ENCODE results near the gene KIRREL1.

KIRREL1 gene

GRCh38 chr1:157968946-157969345 lies 24.5 kb upstream of the KIRREL1 start:
- DNase-seq (ENCODE audit: extremely low read depth, low read depth) = no peak
- TF ChIP-seq, protein P1, sequence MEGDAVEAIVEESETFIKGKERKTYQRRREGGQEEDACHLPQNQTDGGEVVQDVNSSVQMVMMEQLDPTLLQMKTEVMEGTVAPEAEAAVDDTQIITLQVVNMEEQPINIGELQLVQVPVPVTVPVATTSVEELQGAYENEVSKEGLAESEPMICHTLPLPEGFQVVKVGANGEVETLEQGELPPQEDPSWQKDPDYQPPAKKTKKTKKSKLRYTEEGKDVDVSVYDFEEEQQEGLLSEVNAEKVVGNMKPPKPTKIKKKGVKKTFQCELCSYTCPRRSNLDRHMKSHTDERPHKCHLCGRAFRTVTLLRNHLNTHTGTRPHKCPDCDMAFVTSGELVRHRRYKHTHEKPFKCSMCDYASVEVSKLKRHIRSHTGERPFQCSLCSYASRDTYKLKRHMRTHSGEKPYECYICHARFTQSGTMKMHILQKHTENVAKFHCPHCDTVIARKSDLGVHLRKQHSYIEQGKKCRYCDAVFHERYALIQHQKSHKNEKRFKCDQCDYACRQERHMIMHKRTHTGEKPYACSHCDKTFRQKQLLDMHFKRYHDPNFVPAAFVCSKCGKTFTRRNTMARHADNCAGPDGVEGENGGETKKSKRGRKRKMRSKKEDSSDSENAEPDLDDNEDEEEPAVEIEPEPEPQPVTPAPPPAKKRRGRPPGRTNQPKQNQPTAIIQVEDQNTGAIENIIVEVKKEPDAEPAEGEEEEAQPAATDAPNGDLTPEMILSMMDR (IDR thresholded peaks at IDR 0.05; ENCODE audit: low read depth, low read length, missing control alignments) = no peak
- H3K4me3 ChIP-seq (replicated peaks; ENCODE audit: low read depth, low read length) = no peak overlapping the region

GRCh38 chr1:157969697-157970485 lies 23.6 kb upstream of the KIRREL1 start:
- TF ChIP-seq, protein P1 (IDR thresholded peaks at IDR 0.05; ENCODE audit: low read depth, low read length, missing control alignments) = peak; percentile 97
- H3K4me3 ChIP-seq (replicated peaks; ENCODE audit: low read depth, low read length) = no peak overlapping the region
- peak; percentile 90 for DNase-seq (ENCODE audit: extremely low read depth, low read depth)

DNA sequence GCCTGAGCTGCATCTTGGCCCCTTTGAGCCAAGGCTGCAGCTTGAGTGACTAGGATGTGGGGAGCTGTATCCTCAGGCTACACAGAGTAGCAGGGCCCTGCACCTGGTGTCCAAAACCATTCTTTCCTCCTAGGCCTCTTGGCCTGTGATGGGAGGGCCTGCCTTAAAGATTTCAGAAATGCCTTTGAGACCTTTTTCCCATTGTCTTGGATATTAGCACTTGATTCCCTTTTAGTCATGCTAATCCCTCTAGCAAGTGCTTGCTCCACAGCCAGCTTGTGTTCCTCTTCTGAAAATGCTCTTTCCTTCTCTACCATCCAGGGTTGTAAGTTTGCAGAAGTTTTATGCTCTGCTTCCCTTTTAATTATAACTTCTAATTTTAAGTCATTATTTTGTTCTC lies 21.7 kb upstream of the KIRREL1 start:
- DNase-seq (ENCODE audit: extremely low read depth, low read depth) = no peak
- TF ChIP-seq, protein P1 (IDR thresholded peaks at IDR 0.05; ENCODE audit: low read depth, low read length, missing control alignments) = no peak
- H3K4me3 ChIP-seq (replicated peaks; ENCODE audit: low read depth, low read length) = no peak overlapping the region

- TF ChIP-seq, protein P1 (IDR thresholded peaks at IDR 0.05; ENCODE audit: low read depth, low read length, missing control alignments) = no peak
- no peak overlapping the region for H3K4me3 ChIP-seq (replicated peaks; ENCODE audit: low read depth, low read length)
- no peak for DNase-seq (ENCODE audit: extremely low read depth, low read depth)
These were observed 18.1 kb upstream of the KIRREL1 start for GRCh38 chr1:157975228-157975950.

DNA sequence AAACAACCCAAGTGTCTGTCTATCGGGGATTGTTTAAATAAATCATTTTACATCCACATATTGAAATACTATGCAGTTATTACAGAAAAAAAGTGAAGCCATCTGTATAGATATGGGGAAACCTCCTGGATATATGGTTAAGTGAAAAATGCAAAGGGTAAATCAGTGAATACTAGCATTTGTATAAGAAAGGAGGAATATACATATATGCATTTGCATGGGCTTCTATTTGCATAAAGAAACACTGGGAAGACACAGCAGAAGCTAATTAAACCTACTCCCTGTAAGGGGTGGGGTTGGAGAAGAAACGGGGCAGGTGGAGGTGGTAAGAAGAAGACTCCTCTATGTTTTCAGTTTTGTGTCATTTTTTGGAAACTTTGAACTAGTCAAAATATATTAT lies 16.6 kb upstream of the KIRREL1 start:
- H3K4me3 ChIP-seq (replicated peaks; ENCODE audit: low read depth, low read length) = no peak overlapping the region
- DNase-seq (ENCODE audit: extremely low read depth, low read depth) = no peak
- TF ChIP-seq, protein P1 (IDR thresholded peaks at IDR 0.05; ENCODE audit: low read depth, low read length, missing control alignments) = no peak

- no peak overlapping the region for H3K4me3 ChIP-seq (replicated peaks; ENCODE audit: low read depth, low read length)
- DNase-seq (ENCODE audit: extremely low read depth, low read depth) = no peak
- TF ChIP-seq, protein P1 (IDR thresholded peaks at IDR 0.05; ENCODE audit: low read depth, low read length, missing control alignments) = peak; percentile 15
These were observed 14.7 kb upstream of the KIRREL1 start for GRCh38 chr1:157978586-157979403.
